HG03039 (cell line): Measurements from ENCODE around the gene NLN.
"Not testable (repeated sequence)": the region's sequence is repeated elsewhere in the genome, so short reads cannot be mapped to it uniquely, and the experiment has no call there.

ENCODE experiments used
- ATAC-seq: cut with Tn5 transposase; IDR thresholded peaks from one replicate; pipeline ENCODE4 v1.9.1; 2021; ENCODE audit warnings: mild to moderate bottlenecking, moderate library complexity; ENCODE audit not compliant: unreplicated experiment

NLN gene

GRCh38 chr5:65721720-65722574, at the start of gene NLN, which contains the start of gene SGTB:
Gene NLN (plus strand): TSS chr5:65722205. CDS start chr5:65722374, 169 bp downstream.
Gene SGTB (minus strand): TSS chr5:65722109. CDS start chr5:65720807, 1,302 bp downstream.
- peak; percentile 91 for ATAC-seq

- ATAC-seq, result no peak
Observed at GRCh38 chr5:65672796-65673195, 49.2 kb upstream of the NLN start.

- ATAC-seq, result no peak
Observed at GRCh38 chr5:65674749-65675148, 47.3 kb upstream of the NLN start.

- ATAC-seq, result not testable (repeated sequence)
Observed at GRCh38 chr5:65676056-65676455, 45.9 kb upstream of the NLN start.

- ATAC-seq, result no peak
Observed at GRCh38 chr5:65682148-65682547, 39.9 kb upstream of the NLN start.

GRCh38 chr5:65693121-65693520, 28.9 kb upstream of the NLN start:
- ATAC-seq, result no peak

- ATAC-seq, result no peak
Observed at GRCh38 chr5:65695162-65695755, 26.7 kb upstream of the NLN start.

GRCh38 chr5:65695896-65696295, 26.1 kb upstream of the NLN start:
- no peak for ATAC-seq

- no peak for ATAC-seq
Observed at GRCh38 chr5:65696892-65697291, 25.1 kb upstream of the NLN start.

GRCh38 chr5:65699338-65699737, 22.7 kb upstream of the NLN start:
- no peak for ATAC-seq

- ATAC-seq, result no peak
Observed at GRCh38 chr5:65702036-65702435, 20.0 kb upstream of the NLN start.

GRCh38 chr5:65704621-65705239, 17.3 kb upstream of the NLN start:
- no peak for ATAC-seq

- no peak for ATAC-seq
Observed at GRCh38 chr5:65707663-65708062, 14.3 kb upstream of the NLN start.

- no peak for ATAC-seq
Observed at GRCh38 chr5:65708145-65708544, 13.9 kb upstream of the NLN start.

GRCh38 chr5:65718576-65719310, 3.3 kb upstream of the NLN start:
- no peak for ATAC-seq

GRCh38 chr5:65721050-65721719, 820 bp upstream of the NLN start:
- no peak for ATAC-seq

- ATAC-seq, result no peak
Observed at GRCh38 chr5:65722575-65723403, 784 bp downstream of the NLN start.

- ATAC-seq, result no peak
Observed at GRCh38 chr5:65727491-65728156, 5.6 kb downstream of the NLN start.

- ATAC-seq, result no peak
Observed at GRCh38 chr5:65728218-65728617, 6.2 kb downstream of the NLN start.
